ENCODE measurements around the gene RPS6KC1. TPM values are rescaled to one million over a fixed set of nuclear protein-coding genes. Genes with fewer than 3 reads are reported as not detected.

Gene RPS6KC1
- total and polyA plus RNA-seq, 2 of the 4 experiments (the other 2 are of a cell fraction): 7.9 to 23.7 TPM

DNA sequence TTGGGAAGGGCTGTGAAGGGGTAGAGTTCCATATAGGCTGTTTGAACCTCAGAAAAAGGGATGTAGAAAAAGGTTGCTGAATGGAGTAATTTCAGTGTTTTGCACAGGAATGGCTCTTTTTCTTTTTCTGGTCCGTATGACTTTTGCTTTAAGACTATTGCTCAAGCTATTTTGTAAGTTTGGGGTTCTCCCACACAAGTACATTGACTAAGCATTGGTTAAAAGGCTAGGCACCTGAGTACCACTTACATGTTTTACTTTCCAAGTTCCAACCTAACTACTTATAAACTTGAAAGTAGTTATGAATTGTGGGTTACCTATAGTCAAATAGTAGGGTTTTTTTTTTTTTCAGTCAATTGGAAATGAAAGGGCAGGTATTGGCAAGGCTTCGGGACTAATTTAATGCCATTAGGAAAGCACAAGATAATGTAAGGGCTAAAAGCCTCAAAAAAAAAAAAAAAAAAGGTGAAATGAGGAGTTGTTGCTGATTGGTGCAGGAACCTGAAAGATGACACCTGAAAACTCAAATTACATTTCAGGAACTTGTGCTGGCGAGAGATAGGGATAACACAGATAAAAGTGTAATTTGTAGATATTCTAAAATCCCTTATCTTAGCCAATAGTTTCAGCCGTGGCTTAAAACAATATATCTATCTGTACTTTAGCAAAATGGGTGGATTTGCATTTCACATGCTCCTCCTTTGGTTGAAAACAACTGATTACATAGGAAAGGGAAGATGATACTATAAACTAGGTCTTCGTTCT lies 209.5 kb downstream of the RPS6KC1 start:
- Histone ChIP-seq H2AK9ac (replicated peaks; ENCODE audit: low read depth, low read length, poor library complexity) (no peak overlapping the region), H4K91ac (ENCODE audit: insufficient read depth, low read depth, low read length) (no peak overlapping the region), H2BK120ac (ENCODE audit: low read depth, low read length) (no peak overlapping the region), H2BK20ac (ENCODE audit: low read depth, low read length) (no peak overlapping the region), H4K8ac (ENCODE audit: low read depth in 2 of 2, low read length in 2 of 2) (no peak overlapping the region), H3K18ac (ENCODE audit: low read depth, low read length) (no peak overlapping the region), H3K4me2 (ENCODE audit: low read depth, low read length) (no peak overlapping the region), H4K5ac (ENCODE audit: low read depth, low read length) (no peak overlapping the region), H3K23ac (ENCODE audit: low read depth, low read length) (no peak overlapping the region), H2BK5ac (ENCODE audit: low read depth, low read length, poor library complexity, severe bottlenecking) (no peak overlapping the region), H3K79me1 (ENCODE audit: low read depth in 1 of 2, low read length in 2 of 2) (no peaks in the 10 kb centered on the region), H3K4me3 (ENCODE audit: insufficient read depth, low read depth, low read length) (no peak overlapping the region), H3K9ac (ENCODE audit: low read depth, low read length) (no peak overlapping the region), H4K20me1 (ENCODE audit: insufficient read depth, low read length) (no peaks in the 10 kb centered on the region), H3K56ac (ENCODE audit: extremely low read depth, insufficient read depth, low read length) (no peak overlapping the region), H2AFZ (replicated peaks; ENCODE audit: low read length, poor library complexity) (no peak overlapping the region), H2BK15ac (ENCODE audit: low read depth, low read length) (no peak overlapping the region), H3K9me3 (ENCODE audit: control insufficient read depth, insufficient read depth, low read length) (no peaks in the 10 kb centered on the region), H3K9me1 (ENCODE audit: insufficient read depth, low read length) (no peaks in the 10 kb centered on the region), H2AK5ac (ENCODE audit: low read depth, low read length) (no peak overlapping the region), H3K4ac (ENCODE audit: low read depth, low read length) (no peak overlapping the region), H3K27me3 (ENCODE audit: control insufficient read depth, insufficient read depth, low read length) (no peaks in the 10 kb centered on the region), H3K14ac (replicated peaks; ENCODE audit: low read depth, low read length) (no peak overlapping the region), H3K27ac (ENCODE audit: insufficient read depth, low read length) (no peak overlapping the region), H3K4me1 (ENCODE audit: control insufficient read depth, insufficient read depth, low read length) (no peaks in the 10 kb centered on the region), H3K36me3 (ENCODE audit: control insufficient read depth, insufficient read depth, low read length) (no peaks in the 10 kb centered on the region)
- ChIA-PET POLR2A (ENCODE audit: unreplicated experiment) (no interaction called here), CTCF (interaction anchor here (0.6 kb wide), 1 partner anchor 829 kb away, joined by 3 read pairs; no protein-coding TSS in a partner anchor)
- no CpG with 5 or more reads among the region's 5 CpGs for WGBS, 2 experiments (ENCODE audit: extremely low coverage in 2 of 2, insufficient read length in 1 of 2)
- ATAC-seq (ENCODE audit: low read depth) (no peak), DNase-seq (no peak)
- no TSS peak for BruUV-seq (replicated peaks)
- in situ Hi-C loops (cut with MboI; ENCODE audit: low sequenced_read_pairs): no loop called here
- dilution Hi-C loops (cut with HindIII; ENCODE audit: low sequenced_read_pairs, unreplicated experiment): no loop called here
- intact Hi-C loops (cut with micrococcal nuclease): no loop called here
- TF ChIP-seq, protein P1, sequence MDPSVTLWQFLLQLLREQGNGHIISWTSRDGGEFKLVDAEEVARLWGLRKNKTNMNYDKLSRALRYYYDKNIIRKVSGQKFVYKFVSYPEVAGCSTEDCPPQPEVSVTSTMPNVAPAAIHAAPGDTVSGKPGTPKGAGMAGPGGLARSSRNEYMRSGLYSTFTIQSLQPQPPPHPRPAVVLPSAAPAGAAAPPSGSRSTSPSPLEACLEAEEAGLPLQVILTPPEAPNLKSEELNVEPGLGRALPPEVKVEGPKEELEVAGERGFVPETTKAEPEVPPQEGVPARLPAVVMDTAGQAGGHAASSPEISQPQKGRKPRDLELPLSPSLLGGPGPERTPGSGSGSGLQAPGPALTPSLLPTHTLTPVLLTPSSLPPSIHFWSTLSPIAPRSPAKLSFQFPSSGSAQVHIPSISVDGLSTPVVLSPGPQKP (IDR thresholded peaks at IDR 0.05; ENCODE audit: borderline replicate concordance, low read depth, low read length): no peak
- TF ChIP-seq BHLHE40 (IDR thresholded peaks at IDR 0.05; ENCODE audit: low read depth, low read length) (no peak), RCOR1 (IDR thresholded peaks at IDR 0.05; ENCODE audit: insufficient replicate concordance, low read length) (no peak), MXI1 (IDR thresholded peaks at IDR 0.05; ENCODE audit: borderline replicate concordance, low read depth, low read length) (no peak), CHD1 (IDR thresholded peaks at IDR 0.05; ENCODE audit: low read depth, low read length) (no peak), CEBPB (IDR thresholded peaks at IDR 0.05; ENCODE audit: low read depth, low read length) (no peak), SMC3 (IDR thresholded peaks at IDR 0.05; ENCODE audit: low read depth, low read length) (no peak), NFE2L2 (IDR thresholded peaks at IDR 0.05; ENCODE audit: low read depth, low read length) (no peak)
- TF ChIP-seq, protein P2, sequence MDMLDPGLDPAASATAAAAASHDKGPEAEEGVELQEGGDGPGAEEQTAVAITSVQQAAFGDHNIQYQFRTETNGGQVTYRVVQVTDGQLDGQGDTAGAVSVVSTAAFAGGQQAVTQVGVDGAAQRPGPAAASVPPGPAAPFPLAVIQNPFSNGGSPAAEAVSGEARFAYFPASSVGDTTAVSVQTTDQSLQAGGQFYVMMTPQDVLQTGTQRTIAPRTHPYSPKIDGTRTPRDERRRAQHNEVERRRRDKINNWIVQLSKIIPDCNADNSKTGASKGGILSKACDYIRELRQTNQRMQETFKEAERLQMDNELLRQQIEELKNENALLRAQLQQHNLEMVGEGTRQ (IDR thresholded peaks at IDR 0.05; ENCODE audit: low read depth, low read length): no peak
